GM03348 (cell line): ENCODE results near the gene PTPN3.
A peak's percentile ranks its signal among the peaks of the same experiment; 100 is the strongest.

Source experiments
- DNase-seq: peaks from one replicate; pipeline ENCODE4 v3.0.0; 2012; ENCODE audit warnings: low spot score

The PTPN3 gene

DNA sequence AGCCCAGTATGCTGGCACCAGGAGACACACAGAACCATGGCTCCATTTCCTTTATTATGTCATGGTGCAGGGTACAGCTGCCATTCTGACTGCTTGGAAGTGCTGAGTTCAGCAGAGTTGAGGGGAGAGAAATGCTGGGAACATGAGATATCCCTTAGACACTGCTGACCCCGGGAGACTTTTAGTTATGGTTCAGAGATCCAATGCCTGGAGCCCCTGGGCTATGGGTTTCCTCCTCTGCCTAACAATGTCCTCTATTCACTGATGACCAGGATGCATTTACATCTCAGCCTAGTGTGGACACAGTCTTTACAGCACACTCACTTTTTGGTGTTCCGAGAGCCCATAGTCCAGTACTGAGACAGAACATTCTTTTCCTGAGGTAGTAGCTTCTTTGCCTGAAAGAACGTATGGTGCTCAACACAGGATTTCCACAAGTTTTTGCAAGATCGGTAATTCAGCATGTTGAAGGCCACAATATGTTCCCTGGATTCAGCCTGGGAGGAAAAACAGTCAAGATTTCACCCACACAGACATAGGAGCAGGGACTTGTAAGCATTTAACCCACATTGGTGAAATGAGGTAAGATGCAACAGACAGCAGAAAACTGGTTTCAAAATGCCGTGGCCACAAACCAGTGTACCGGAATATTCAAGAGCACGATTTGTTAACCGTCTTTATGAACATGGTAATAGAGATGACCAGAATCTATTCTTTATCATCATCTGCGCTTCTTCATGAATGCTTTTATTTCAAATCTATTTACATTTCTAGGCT lies 71.3 kb downstream of the PTPN3 start:
- no peak for DNase-seq

DNA sequence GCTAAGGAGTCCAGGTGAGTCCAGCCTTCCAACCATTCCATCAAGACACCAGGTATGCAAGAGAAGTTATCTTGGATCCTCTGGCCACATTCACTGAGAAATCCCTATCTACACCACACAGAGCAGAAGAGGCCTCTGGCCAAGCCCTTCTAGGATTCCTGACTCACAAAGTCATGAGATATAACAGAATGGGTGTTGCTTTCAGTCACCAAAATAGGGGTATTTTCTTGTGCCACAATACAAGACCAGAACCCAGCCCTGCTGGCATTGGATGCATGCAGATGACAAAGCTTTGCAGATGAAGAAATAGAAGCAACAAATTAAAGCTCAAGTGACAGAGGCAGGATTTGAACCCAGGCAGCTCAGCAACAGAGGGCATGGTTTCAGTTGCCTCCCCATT lies 73.5 kb downstream of the PTPN3 start:
- DNase-seq = no peak

DNA sequence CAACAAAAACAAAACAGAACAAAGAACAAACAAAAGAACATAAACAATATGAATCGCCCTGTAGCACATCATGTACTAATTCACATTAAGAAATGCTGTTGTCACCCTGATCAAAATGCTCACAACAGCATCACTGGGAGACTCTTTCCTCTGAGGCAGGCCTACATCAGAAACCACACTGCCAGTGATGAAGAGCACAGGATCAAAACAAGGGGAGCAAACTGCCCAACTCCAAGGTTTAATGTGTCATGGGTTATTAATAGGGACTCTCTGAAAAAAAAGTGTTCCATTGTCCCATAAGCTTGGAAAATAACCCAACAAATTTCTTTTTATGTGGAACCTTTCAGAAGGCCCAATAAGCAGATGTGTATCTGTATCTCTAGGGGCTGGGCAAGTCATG lies 74.2 kb downstream of the PTPN3 start:
- DNase-seq = no peak

GRCh38 chr9:109422641-109423040 lies 75.5 kb downstream of the PTPN3 start:
- no peak for DNase-seq

DNA sequence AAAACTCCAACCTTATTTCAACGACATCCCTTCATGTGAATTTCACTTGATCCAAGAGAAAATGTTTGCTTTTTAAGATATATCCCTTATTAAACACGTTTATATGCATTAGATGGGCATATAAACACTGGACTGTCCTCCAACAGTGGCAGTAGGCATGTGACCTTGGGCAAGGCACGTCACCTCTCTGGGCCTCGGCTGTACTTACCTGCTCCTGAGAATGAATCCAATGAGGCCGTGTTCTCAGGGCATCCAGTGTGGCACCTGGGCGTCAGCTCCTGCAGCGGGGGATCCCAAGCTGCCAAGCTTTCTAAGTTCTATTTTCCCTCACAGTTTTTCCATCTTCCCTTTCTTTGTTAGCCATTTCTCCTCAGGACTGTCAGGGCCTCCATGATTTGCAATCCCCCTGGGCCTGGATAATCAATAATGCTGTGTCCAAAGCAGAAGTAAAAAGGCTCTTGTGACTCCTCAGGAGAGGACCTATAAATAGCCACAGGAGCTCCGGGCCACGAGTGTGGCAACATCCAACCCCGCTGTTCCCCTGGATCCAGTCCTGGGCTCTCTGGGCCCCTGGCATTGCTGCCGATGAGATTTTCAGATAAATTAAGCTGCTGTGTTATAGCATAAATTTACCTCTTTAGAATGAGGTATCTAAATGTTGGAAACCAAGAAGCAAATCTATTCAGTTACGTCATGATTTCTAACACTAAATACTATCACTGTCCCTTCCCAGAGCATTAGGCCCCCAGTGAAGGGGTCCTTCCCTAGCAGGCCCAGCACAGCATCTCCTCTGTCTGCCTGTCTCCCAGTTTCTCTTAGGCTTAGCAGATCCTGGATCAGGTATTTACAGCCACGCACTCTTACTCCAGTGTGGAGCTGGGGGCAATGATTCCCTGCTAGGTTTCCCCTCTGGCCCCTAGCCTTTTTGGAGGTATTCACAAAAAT lies 76.8 kb downstream of the PTPN3 start:
- DNase-seq = no peak

- DNase-seq = no peak
These were observed 78.6 kb downstream of the PTPN3 start for GRCh38 chr9:109419531-109419930.

GRCh38 chr9:109418827-109419226 lies 79.3 kb downstream of the PTPN3 start:
- no peak for DNase-seq

DNA sequence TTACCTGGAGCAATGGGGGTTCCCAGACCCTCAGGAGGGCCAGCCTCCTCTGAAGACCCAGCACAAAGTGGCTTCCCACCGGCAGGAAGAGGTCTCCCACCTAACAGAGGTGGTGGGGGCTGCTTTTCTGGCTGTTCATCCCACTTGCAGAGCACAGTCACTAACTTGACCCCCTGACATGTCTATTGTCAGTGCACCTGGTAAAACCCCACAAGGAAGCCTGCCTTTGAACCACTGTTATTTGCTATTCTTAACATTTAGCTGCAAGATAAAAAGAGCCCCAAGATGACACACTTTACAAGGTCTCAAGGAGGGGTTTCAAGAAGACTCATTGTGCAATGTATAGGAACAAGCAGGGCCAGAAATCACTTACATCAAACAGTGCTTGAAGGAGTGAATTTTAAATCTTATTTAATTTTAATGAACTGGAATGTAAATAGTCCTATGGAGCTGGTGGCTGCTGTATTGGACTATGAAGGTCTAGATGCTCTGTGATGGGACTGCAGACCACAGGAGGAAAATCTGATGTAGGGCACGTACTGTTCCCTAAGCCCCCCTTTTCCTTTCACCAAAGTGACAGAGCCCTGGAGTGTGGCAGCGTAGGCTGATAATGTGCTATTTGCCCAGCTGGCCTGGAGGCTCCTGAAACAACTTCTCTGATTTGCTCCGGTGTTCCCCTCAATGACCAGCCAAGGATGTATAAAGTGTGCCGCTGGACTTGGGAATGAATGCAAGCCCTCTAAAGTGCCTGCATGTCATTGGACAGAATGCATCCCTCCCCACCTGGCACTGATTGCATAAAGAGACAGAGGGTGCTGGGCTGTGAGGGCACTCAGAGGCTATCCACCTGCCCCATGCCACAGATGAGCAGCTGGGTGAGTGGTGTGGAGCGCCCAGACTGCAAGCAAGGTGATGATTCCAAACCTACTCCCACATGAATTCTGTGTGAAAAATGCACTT lies 80.2 kb downstream of the PTPN3 start:
- DNase-seq = no peak

DNA sequence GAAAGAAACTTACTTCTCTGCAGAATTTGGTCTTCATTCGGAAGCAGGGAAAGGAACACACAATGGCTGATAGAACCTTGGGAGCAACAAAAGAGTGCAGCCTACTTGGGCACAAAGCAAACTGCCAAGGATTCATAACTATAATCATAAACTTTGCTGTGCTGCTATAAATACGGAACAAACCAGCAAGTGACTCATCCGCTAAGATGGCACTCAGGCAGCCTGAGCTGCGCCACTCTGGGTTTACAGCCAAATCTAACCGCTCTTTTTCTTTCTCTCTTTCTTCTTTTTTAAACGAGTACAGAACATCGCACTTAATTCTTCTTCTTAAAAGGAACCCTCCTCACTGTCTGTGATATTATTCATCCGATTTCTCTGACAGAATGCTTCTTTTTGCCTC lies 81.1 kb downstream of the PTPN3 start:
- no peak for DNase-seq

- DNase-seq = no peak
These were observed 81.9 kb downstream of the PTPN3 start for GRCh38 chr9:109416135-109416706.

GRCh38 chr9:109414125-109414785 lies 83.9 kb downstream of the PTPN3 start:
- DNase-seq = no peak

GRCh38 chr9:109411798-109412352 lies 86.2 kb downstream of the PTPN3 start:
- peak; percentile 41 for DNase-seq

DNA sequence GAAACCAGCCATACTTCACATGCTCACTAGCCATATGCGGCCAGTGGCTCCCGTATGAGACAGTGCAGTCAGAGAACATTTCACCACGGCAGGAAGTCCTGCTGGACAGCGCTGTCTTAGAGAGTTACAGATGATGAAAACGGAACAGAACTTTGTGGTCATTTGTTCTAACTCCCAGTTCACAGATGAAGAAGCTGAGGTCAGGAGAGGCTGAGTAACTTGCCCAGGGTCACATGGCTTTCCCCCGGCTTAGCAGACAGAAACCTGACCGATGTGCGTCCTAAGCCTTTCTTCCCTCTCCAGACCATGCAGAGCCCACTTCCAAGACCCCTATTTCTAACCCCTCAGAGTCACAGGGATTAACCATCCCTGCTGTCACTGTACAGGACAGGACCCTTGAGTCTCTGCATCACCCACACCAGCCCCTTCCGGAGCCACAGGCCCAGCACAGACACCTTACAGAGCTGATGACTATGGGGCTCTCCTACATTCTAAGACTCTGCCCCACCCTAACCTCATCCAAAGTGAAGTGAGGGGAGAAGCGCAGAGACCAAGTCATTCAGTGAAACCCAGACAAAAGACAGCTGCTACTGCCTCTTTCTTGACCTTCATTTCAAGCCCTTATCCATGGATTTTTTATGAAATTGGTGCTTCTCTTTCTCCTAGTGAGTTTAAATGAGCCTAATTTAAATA lies 86.9 kb downstream of the PTPN3 start:
- no peak for DNase-seq

GRCh38 chr9:109409773-109410397 lies 88.2 kb downstream of the PTPN3 start:
- no peak for DNase-seq

DNA sequence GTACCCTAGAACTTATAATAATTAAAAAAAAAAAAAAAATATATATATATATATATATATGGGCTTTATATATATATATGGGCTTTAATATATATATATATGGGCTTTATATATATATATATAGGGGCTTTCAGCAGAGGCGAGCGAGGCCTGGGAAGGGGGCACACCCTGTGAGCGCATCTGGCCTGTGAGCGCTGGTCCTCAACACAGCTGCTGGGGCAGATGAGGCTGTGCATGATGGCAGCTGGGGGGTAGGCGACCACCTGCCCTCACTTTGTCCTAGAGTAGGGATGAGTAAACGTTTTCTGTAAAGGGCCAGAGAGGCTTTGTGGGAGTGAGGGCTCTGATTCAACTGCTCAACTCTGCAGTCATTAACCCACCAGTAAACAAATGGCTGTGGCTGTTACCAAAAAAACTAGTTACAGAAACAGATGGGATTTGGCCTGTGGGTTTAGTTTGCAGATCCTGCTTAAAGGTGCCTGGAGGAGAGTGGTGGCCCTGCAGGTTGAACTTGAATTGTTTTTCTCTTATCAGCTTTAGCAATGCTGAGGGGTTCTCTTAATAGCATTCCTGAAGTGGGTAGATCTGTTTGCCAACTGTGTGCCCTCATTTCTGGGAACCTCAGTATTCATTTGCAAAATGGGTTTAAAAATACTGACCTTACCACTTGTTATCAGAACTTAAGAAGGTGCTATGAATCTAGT lies 89.2 kb downstream of the PTPN3 start:
- no peak for DNase-seq

DNA sequence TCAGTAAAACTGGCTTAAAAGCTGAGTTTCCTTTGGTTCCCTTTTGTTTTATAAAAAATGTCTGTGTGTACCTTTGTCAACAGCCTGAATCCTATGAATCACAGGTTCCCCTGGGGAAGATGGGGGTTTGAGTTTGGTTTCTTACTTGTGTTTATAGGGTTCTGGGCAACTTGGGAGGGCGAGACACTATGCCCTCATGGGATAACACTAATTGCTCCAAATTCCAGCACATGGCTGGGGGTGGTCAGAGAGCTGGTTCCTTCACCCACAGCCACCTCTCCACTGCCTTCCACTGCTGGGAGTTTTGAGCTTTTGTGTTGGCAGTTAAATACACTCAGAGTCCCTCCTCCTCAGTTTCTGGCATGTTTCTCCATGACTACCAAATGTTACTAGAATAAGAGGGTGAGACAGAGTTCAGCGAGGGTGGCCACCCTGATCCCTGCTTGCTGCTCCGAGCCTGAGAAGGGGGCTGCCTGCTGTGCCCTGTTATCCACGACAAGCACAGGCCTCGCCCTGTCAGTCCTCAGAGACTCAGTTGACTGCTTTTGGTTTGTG lies 94.3 kb downstream of the PTPN3 start:
- DNase-seq = no peak

GRCh38 chr9:109403116-109403515 lies 95.0 kb downstream of the PTPN3 start:
- no peak for DNase-seq

GRCh38 chr9:109401990-109402318 lies 96.2 kb downstream of the PTPN3 start:
- no peak for DNase-seq
